RWPE2 (cell line): ENCODE results near the gene CCDC137.

Experiments used
- ATAC-seq: fragments of 200-7000 bp; cut with Tn5 transposase; 3 replicates; pipeline ENCODE4 v1.9.1; 2021; ENCODE audit warnings: low read depth
- DNase-seq: peaks from one replicate; pipeline ENCODE4 v3.0.0-alpha.2; 2020; ENCODE audit warnings: low spot score
- H3K27ac ChIP-seq: fragments of 450-650 bp; 2 replicates; pipeline ENCODE4 v1.5.1; 2017; ENCODE audit warnings: mild to moderate bottlenecking; ENCODE audit not compliant: poor library complexity, severe bottlenecking
- H3K27me3 ChIP-seq: fragments of 250-450 bp; sonication (Bioruptor Pico); 2 replicates; pipeline ENCODE4 v1.5.1; 2021; ENCODE audit warnings: mild to moderate bottlenecking, moderate library complexity; ENCODE audit not compliant: insufficient read depth, poor library complexity, severe bottlenecking
- H3K36me3 ChIP-seq: fragments of 250-450 bp; sonication (Bioruptor Pico); 2 replicates; pipeline ENCODE4 v1.5.1; 2020; ENCODE audit warnings: low read depth, mild to moderate bottlenecking, moderate library complexity
- H3K4me1 ChIP-seq: fragments of 250-450 bp; sonication (Bioruptor Pico); 2 replicates; pipeline ENCODE4 v1.5.1; 2021; ENCODE audit warnings: mild to moderate bottlenecking, moderate library complexity; ENCODE audit not compliant: insufficient read depth, poor library complexity, severe bottlenecking
- H3K4me3 ChIP-seq: fragments of 250-450 bp; sonication (Bioruptor Pico); 2 replicates; pipeline ENCODE4 v1.5.1; 2021; ENCODE audit warnings: mild to moderate bottlenecking, moderate library complexity; ENCODE audit not compliant: severe bottlenecking
- H3K9me3 ChIP-seq: fragments of 250-450 bp; sonication (Bioruptor Pico); 2 replicates; pipeline ENCODE4 v1.5.1; 2021; ENCODE audit warnings: mild to moderate bottlenecking, moderate library complexity; ENCODE audit not compliant: severe bottlenecking
- CTCF ChIP-seq: fragments of 450-650 bp; IDR thresholded peaks from one replicate; pipeline ENCODE4 v1.5.1; 2017; ENCODE audit warnings: mild to moderate bottlenecking, moderate library complexity; ENCODE audit not compliant: poor library complexity, severe bottlenecking

The CCDC137 gene

GRCh38 chr17:81717766-81718089 lies 51.2 kb downstream of the CCDC137 start:
- no peak overlapping the region for H3K4me3 ChIP-seq
- DNase-seq: no peak
- no peak for TF ChIP-seq CTCF
- H3K36me3 ChIP-seq: peaks cover 29% of the 10 kb centered on the region
- no peak for ATAC-seq
- H3K9me3 ChIP-seq: no peaks in the 10 kb centered on the region
- peaks cover 17% of the 10 kb centered on the region for H3K4me1 ChIP-seq
- H3K27me3 ChIP-seq: no peaks in the 10 kb centered on the region
- H3K27ac ChIP-seq: no peak overlapping the region

- no peak overlapping the region for H3K4me3 ChIP-seq
- no peaks in the 10 kb centered on the region for H3K27me3 ChIP-seq
- ATAC-seq: no peak
- peaks cover 24% of the 10 kb centered on the region for H3K4me1 ChIP-seq
- TF ChIP-seq CTCF: no peak
- peak; percentile 70 for DNase-seq
- H3K9me3 ChIP-seq: no peaks in the 10 kb centered on the region
- no peak overlapping the region for H3K27ac ChIP-seq
- peaks cover 22% of the 10 kb centered on the region for H3K36me3 ChIP-seq
These were observed 53.1 kb downstream of the CCDC137 start for GRCh38 chr17:81719410-81720266.

- DNase-seq: peak; percentile 62
- ATAC-seq: no peak
- TF ChIP-seq CTCF: no peak
- Histone ChIP-seq H3K36me3 (peaks cover 15% of the 10 kb centered on the region), H3K27ac (no peak overlapping the region), H3K27me3 (no peaks in the 10 kb centered on the region), H3K9me3 (no peaks in the 10 kb centered on the region), H3K4me3 (no peak overlapping the region), H3K4me1 (peaks cover 24% of the 10 kb centered on the region)
These were observed 53.9 kb downstream of the CCDC137 start for GRCh38 chr17:81720267-81721071.

- H3K27ac ChIP-seq: no peak overlapping the region
- peaks cover 9% of the 10 kb centered on the region for H3K36me3 ChIP-seq
- H3K4me3 ChIP-seq: no peak overlapping the region
- ATAC-seq: peak; percentile 28
- H3K27me3 ChIP-seq: no peaks in the 10 kb centered on the region
- no peaks in the 10 kb centered on the region for H3K9me3 ChIP-seq
- DNase-seq: peak; percentile 69
- TF ChIP-seq CTCF: no peak
- H3K4me1 ChIP-seq: peaks cover 24% of the 10 kb centered on the region
These were observed 55.9 kb downstream of the CCDC137 start for GRCh38 chr17:81722184-81723120.
